AG04450 (cell line): ENCODE measurements around the gene MARS1. TPM values are rescaled to one million over a fixed set of nuclear protein-coding genes. Genes with fewer than 3 reads are reported as not detected.
"Not testable (repeated sequence)": the region's sequence is repeated elsewhere in the genome, so short reads cannot be mapped to it uniquely, and the experiment has no call there.

Experiments used
- CTCF ChIA-PET: fragments of 300-600, 350-600 bp; formaldehyde crosslinking; extraction: SDS; loops from one replicate; lab custom pipeline; 2022; ENCODE audit warnings: antibody characterized with exemption, inconsistent platforms; lab: Charles Lee
- POLR2A ChIA-PET: fragments of 350-600 bp; formaldehyde crosslinking; extraction: SDS; loops from one replicate; lab custom pipeline; 2021; ENCODE audit warnings: antibody characterized with exemption, inconsistent platforms; lab: Yijun Ruan, JAX
- DNase-seq: peaks from one replicate; pipeline ENCODE4 v3.0.0-alpha.2; 2011; ENCODE audit warnings: low read depth, low spot score
- H3K27ac ChIP-seq: one replicate; pipeline ENCODE4 v1.5.1; 2012; ENCODE audit warnings: low read depth, low read length, control low read depth
- H3K27me3 ChIP-seq: one replicate; pipeline ENCODE4 v1.6.0; 2012; ENCODE audit warnings: low read length; ENCODE audit not compliant: control insufficient read depth, insufficient read depth
- H3K4me3 ChIP-seq: 2 replicates; pipeline ENCODE4 v1.5.1; 2011; ENCODE audit warnings: mild to moderate bottlenecking, low read depth, low read length, control low read depth
- H3K9me3 ChIP-seq: 2 replicates; pipeline ENCODE4 v1.5.1; 2012; ENCODE audit warnings: low read length; ENCODE audit not compliant: control insufficient read depth, insufficient read depth
- polyA minus RNA-seq: library from RNA; depleted of rRNA, polyadenylated mRNA; stranded (reverse); fragments of >200 nt; gene quantifications from 2 replicates; pipeline ENCODE4 v1.2.3, GENCODE V29; 2011; rRNA and poly(A)+ RNA removed
- polyA plus RNA-seq: library from polyadenylated mRNA; depleted of rRNA; stranded (reverse); fragments of >200 nt; gene quantifications from 2 replicates; pipeline ENCODE4 v1.2.3, GENCODE V29; 2011; rRNA removed
- TF ChIP-seq, protein P1 (sequence below): IDR thresholded peaks from 2 replicates; pipeline ENCODE4 v1.5.1; 2011; ENCODE audit warnings: low read depth, low read length, control low read depth, inconsistent platforms

MARS1 gene
- polyA plus RNA-seq: 236 and 252 TPM in 2 replicates
- 230 and 259 TPM in 2 replicates for polyA minus RNA-seq

- peak; percentile 85 for DNase-seq
- POLR2A ChIA-PET: interaction anchor here (0.7 kb wide), 1 partner anchor 175 kb away, joined by 7 read pairs; no protein-coding TSS in a partner anchor
- no peaks in the 10 kb centered on the region; the same call in 1 of the 2 replicates for H3K9me3 ChIP-seq
- peak within 1 kb of the TSS; percentile 100 for H3K4me3 ChIP-seq
- H3K27me3 ChIP-seq: no peaks in the 10 kb centered on the region
- TF ChIP-seq, protein P1, sequence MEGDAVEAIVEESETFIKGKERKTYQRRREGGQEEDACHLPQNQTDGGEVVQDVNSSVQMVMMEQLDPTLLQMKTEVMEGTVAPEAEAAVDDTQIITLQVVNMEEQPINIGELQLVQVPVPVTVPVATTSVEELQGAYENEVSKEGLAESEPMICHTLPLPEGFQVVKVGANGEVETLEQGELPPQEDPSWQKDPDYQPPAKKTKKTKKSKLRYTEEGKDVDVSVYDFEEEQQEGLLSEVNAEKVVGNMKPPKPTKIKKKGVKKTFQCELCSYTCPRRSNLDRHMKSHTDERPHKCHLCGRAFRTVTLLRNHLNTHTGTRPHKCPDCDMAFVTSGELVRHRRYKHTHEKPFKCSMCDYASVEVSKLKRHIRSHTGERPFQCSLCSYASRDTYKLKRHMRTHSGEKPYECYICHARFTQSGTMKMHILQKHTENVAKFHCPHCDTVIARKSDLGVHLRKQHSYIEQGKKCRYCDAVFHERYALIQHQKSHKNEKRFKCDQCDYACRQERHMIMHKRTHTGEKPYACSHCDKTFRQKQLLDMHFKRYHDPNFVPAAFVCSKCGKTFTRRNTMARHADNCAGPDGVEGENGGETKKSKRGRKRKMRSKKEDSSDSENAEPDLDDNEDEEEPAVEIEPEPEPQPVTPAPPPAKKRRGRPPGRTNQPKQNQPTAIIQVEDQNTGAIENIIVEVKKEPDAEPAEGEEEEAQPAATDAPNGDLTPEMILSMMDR: no peak
- CTCF ChIA-PET: no interaction called here
- peak within 1 kb of the TSS; percentile 84 for H3K27ac ChIP-seq
Measured at GRCh38 chr12:57487597-57488401, at the start of gene MARS1. TSS of gene MARS1 (plus strand) at chr12:57488068. CDS start at chr12:57488091, 23 bp downstream.

DNA sequence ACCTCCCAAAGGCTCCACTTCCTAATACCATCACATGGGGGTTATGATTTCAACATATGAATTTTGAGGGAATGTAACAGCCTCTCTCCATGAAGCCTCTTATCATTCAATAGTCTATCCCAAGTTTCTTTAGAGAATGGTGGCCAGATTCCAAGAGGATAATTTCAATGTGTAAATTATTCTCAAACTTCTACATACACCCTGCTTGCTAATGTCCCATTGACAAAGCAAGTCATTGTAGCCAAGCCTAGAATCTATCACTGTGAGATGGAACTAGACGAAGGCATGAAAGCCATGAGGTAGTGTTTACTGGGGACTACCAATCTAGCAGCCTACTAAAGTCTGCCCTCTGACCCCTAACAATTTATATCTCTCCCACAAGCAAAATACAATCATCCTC lies 49.5 kb upstream of the MARS1 start:
- CTCF ChIA-PET: interaction anchor here (0.9 kb wide), 1 partner anchor 18 kb away, joined by 3 read pairs; no protein-coding TSS in a partner anchor
- POLR2A ChIA-PET: interaction anchor here (0.7 kb wide), 1 partner anchor 13 kb away, joined by 3 read pairs; no protein-coding TSS in a partner anchor
- no peak for DNase-seq
- Histone ChIP-seq H3K27me3 (no peaks in the 10 kb centered on the region), H3K9me3 (no peaks in the 10 kb centered on the region), H3K27ac (no peak overlapping the region), H3K4me3 (no peak overlapping the region)
- TF ChIP-seq, protein P1: no peak

GRCh38 chr12:57439762-57440266 lies 48.1 kb upstream of the MARS1 start:
- no peak for DNase-seq
- Histone ChIP-seq H3K9me3 (no peaks in the 10 kb centered on the region), H3K27me3 (no peaks in the 10 kb centered on the region), H3K4me3 (no peak overlapping the region), H3K27ac (no peak overlapping the region)
- ChIA-PET POLR2A (no interaction called here), CTCF (interaction anchor here (1.8 kb wide), 1 partner anchor 13 kb away, joined by 5 read pairs; no protein-coding TSS in a partner anchor)
- TF ChIP-seq, protein P1: no peak

- CTCF ChIA-PET: interaction anchor here (1.8 kb wide), 1 partner anchor 11 kb away, joined by 5 read pairs; no protein-coding TSS in a partner anchor
- POLR2A ChIA-PET: interaction anchor here (0.6 kb wide), 1 partner anchor 1193 kb away, joined by 4 read pairs; no protein-coding TSS in a partner anchor
- H3K4me3 ChIP-seq, H3K9me3 ChIP-seq, DNase-seq, H3K27me3 ChIP-seq, H3K27ac ChIP-seq: not testable (repeated sequence)
Measured at GRCh38 chr12:57441393-57441792, 46.5 kb upstream of the MARS1 start.

DNA sequence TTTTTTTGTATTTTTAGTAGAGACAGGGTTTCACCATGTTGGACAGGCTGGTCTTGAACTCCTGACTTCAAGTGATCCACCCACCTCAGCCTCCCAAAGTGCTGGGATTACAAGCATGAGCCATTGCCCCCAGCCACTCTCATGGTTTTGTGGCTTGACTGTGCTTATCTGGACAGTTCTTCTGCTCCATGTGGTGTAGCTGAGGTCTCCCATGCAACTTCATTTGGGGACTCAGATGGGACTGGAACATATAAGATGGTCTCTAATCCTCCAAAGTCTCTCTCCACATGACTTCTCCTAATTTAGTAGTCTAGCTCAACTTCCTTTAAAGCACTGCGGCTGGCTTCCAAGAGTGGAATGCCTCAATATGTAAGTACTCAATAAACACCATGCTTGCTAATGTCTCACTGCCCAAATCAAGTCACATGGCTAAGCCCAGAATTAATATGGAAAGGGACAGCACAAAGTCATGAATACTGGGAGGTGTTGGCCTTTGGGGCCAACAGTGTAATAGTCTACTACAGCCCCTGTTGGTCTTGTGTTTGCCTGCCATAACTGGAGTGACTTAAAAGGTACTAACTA lies 45.9 kb upstream of the MARS1 start:
- CTCF ChIA-PET: interaction anchor here (1.3 kb wide), 1 partner anchor 11 kb away, joined by 6 read pairs; no protein-coding TSS in a partner anchor
- H3K27me3 ChIP-seq: no peaks in the 10 kb centered on the region
- H3K27ac ChIP-seq: no peak overlapping the region
- H3K4me3 ChIP-seq: no peak overlapping the region
- TF ChIP-seq, protein P1: no peak
- DNase-seq: no peak
- H3K9me3 ChIP-seq: no peaks in the 10 kb centered on the region
- POLR2A ChIA-PET: interaction anchor here (0.6 kb wide), 1 partner anchor 1194 kb away, joined by 4 read pairs; no protein-coding TSS in a partner anchor

GRCh38 chr12:57444337-57444736 lies 43.5 kb upstream of the MARS1 start:
- CTCF ChIA-PET: interaction anchor here (1.5 to 1.6 kb wide), 3 partner anchors 9 to 136 kb away, joined by 5 to 7 read pairs (median 6); no protein-coding TSS in a partner anchor
- H3K9me3 ChIP-seq, H3K27ac ChIP-seq, DNase-seq, H3K4me3 ChIP-seq, H3K27me3 ChIP-seq, POLR2A ChIA-PET: not testable (repeated sequence)
